Activated T-cell treated with anti-CD3 and anti-CD28 coated beads, Interleukin-2, amount 50 U/mL, for 48 hours (primary cell): ENCODE measurements around the gene ARHGEF28.
A peak's percentile ranks its signal among the peaks of the same experiment; 100 is the strongest.

Source experiments
- DNase-seq, 2 experiments: peaks; one replicate each; pipeline ENCODE4 v3.0.0-alpha.2; 2020

ARHGEF28 gene

DNA sequence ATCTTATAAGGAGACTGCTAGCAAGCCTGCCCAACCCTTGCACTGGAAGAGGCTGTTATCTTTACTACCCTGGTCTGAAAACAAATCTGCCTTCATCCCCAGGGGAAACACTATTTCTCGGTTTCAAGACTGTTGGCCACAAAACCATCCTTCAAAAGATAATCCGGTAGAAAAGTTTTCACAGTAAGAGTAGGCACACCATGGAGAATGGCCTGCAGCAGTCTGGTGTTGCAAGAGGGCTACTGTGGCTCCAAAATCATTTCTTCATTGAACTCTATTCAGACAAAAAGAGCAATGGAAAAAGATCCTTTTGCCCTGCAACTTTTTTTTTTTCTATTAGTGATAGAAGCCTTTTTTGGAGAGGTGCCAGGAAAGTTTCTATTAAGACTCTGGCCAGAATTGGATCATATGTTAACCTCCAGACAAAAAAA, 163.9 kb downstream of the ARHGEF28 start:
- DNase-seq = no peak

DNA sequence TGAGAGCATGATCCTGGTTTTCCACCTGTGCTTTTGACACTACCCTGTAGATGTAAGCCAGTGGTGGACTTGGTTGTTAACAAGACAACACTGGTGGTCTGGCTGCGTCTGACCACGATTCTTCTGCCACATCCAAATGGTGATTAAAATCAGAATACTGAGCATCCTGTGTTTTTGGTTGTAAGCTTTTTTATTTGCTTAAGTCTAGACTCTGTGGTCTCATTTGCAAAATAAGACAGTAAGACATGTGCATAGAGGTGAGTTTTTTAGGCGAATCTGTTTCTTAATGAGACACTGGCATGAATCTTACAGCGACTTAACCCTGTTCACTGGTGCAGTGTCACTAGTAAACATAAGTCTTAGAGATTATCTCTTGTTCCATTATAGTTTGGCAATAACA, 165.4 kb downstream of the ARHGEF28 start:
- no peak for DNase-seq

DNA sequence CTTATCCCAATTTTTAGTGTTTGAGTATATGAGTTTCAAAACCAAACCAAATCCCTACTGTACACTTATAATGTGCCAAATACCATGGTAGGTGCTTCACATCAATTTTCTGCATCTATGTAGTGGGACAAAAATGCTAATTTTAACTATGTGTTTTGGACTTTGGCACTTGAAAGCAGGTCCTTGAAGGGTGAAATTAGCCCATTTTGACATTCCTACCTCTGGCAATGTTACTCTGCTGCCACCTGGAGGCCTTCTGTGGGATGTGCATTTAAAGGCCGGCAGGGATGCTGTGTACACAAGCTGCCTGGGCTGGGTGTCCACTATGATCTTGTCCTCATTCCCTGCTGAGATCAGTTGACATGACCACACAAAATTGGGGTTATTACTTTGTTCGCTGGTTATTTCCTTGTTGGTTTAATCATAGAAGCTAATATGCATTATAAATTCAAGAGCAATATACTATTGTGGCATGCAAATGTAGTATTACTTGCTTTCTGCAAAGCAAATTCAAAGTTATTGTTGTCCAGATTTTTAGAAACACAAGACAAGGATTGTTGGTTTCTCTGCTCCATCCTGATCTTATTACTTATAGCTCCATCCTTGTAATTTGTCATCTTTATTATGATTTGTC, 166.8 kb downstream of the ARHGEF28 start:
- DNase-seq = peak; percentile 78

DNA sequence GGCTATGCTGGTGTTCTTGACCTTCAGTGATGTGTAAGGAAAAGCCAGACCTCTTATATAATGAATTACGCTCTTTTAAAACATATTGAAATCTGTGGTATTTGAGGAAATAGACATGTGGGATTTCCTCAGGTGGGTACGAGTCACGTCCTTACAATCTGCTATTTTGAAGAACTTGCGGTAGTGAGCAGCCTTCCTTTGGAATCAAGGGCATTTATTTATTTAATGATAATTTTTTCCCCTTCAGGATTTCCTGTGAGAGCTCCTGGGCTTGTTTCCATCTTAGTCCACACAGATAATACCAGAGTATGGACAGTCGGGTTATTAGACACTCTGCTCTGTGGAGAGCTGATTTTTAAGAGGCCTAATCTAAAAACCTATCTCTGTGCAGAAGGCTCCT, 167.9 kb downstream of the ARHGEF28 start:
- DNase-seq = no peak

DNA sequence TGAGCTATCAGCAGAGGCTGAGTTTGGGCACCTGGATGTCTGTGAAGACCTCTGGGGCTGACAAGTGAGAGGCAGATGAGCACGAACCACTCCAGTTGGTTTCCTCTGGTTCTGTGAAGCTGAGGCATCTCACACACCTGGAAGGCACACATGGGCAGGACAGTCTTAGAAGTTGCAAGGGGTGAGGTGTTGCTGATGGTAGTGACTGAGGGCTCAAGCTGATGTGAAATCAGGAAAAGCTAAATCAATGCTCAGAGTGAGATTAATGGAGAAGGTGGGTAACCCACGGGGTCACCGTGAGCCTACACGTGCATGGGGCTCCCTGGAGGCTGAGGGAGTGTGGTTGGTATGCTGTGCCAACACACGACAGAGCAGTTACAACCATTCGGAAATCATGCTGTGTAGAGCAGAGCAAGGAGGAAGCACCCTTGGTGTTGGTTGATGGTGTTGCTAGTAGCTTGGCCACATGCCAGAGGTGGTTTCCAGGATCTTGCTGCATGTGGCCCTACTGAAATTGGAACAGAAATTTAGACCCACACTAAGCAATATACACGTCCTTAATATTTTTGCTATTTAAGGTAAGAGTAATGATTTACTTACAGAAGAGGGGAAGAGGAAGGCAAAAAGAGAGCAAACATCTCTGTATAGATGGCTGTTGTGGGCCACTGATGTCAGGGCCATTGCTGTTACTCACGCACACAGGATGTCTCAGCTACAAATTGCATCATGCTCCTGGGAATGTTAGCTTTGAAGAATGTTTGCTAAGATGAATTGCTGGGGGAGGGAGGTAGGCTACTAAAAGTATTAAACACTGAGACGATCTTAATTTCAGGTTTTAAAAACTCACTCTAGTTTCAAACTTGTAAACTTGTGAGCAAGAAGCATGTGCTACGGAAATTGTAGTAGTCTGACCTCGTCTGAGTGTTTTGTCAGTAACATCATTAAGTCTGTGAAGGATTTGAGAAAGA, 170.5 kb downstream of the ARHGEF28 start:
- DNase-seq = peak in 1 of 2 experiments; percentile 20

DNA sequence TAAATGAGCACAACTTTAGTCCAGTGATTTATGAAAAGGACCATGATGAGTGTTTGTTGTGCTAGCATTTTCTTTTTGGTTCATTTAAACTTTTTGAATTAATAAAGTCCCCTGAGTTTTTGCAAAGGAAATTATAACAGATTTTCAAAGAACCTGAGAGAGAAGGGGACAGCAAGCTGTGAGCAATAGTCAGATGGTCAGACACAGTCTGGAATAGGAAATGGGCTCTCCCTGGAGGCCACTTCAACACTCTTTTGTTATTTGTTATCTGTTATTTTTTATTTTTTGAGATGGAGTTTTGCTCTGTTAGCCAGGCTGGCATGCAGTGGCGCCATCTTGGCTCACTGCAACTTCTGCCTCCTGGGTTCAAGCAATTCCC, 171.1 kb downstream of the ARHGEF28 start:
- DNase-seq = no peak

DNA sequence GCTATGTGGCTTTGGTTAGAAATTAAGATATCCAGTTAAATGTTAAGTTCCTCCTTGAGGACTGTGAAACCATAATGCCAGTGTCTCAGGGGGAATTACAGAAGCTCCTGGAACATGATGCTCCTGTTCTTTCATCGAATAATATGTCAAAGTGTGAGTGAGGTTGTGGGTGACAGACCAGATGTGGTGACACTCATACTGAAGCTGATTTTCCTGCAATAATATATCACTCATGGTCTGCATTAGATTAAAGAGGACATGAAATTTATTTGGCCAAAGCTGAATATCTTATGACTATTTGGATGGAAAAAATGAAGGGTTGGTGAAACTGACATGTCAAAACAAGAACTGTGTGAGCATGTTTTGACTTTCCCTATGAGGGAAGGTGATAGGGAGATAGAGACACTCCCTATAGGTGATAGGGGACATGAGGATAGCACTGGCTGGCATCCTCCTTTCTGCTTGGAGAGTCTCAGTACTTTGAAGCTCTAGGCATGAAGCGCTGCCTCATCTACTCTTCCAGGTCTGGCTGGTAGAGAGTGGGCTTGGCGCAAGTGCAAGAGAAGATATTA, 173.5 kb downstream of the ARHGEF28 start:
- DNase-seq = no peak

DNA sequence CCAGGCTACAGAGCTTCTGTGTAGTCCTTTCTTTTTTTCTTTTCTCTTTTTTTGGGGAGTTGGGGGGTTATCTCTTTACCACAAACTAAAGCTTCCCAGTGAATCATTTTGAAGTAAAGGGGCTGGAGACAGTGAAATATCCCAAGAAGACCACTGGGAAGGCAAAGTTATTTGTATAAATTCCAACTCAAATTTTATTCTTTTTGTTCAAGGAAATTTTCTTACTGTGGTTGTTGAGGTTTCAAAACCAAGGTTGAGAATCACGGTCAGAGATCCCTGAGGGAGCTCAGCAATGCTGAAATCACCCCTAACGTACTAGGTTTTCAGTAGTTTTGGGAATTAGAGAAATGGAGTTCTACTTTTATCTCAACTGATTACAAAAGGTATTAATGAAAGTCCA, 175.7 kb downstream of the ARHGEF28 start:
- DNase-seq = no peak

DNA sequence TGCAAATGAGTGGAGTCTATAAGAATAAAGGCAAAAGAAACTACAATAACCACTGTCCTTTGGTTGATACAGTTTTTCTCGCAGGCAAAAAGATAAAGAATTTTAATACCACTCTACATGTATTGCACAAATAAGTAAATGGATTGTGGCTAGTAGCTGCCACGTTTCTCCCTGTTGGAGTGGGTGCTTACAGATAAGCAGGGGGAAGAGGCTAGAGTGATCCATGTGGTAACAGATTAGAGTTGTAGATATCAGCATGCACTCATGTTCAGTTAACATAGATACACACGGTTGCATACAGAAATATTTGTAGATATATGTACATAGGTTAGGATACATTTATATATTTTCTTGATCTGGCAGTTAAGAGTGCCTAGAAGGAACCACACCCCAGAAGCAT, 179.5 kb downstream of the ARHGEF28 start:
- no peak for DNase-seq

DNA sequence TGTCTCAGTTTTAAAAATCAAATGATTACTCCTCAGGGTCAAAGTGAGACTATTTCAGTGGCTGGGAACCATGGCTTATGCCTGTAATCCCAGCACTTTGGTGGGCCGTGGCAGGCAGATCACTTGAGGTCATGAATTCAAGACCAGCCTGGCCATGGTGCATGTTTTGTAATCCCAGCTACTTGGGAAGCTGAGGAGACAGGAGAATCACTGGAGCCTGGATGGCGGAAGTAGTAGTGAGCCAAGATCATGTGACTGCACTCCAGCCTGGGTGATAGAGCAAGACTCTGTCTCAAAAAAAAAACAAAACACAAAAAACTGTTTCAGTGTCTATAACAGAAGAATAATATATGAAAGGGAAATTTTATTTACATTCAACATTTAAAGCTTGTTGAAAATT, 182.9 kb downstream of the ARHGEF28 start:
- no peak for DNase-seq

DNA sequence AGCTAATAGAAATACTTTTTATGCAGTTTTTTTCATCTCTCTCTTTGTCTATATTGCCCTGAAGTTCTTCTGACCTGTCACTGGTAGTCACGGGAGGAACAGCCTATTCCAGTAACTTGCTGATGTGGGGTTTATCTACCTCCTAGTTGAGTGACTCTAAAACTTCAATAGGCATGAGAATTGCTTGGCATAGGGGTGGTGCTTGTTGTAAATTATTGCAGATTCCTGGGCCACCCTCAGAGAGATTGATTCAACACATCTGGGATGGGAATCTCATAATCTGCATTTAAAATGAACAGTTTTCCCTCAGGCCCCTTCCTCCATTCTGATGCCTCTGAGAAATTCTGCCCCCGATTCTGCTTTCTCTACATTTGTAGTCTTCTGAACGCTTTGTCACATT, 184.4 kb downstream of the ARHGEF28 start:
- DNase-seq = no peak

DNA sequence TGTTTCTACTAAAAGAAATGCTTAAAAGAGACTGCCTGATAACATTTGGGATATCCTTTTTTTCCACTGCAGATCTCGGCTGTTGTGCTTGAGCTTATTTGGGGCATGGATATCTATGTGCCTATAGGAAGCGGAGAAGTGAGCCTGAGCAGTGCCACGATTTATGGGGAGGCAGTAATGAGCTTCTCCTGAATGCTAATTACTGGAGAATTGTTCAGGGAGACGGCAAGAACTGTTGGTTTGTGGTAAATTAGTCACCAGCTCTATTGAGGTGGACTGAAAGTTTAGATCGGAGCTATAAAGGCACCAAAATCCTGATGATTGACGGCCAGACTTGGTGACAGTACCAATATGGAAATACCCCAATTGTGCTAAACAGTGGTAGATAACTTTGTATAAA, 186.5 kb downstream of the ARHGEF28 start:
- no peak for DNase-seq

DNA sequence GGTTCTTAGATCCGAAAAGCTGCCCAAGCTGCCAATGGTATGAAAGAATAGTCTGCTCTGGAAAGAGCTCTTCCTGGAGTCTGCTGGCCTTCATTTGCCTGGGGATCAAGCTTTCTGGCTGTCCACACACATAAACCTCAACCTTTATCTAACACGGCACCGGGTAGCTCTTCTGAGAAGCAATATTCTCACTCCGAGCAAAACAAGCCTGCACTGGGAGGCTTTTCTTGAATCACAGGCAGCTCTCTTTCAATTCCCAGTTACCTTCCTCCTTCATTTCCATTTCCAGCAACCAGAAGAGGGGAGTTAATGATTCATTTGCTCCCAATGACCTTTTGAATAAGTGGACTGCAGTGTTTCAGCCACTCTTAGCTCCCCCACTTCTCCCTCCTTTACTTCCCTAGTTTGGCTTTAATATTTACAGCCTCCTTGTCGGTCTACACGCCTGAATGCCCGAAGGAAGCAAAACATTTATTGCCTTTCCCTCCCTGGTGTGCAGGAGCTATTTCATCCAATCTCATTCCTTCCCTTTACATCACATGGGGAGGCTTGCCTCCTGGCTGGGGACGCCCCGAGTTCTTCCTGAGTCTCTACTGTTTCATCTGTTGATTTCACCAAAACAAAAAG, 187.1 kb downstream of the ARHGEF28 start:
- DNase-seq = no peak

DNA sequence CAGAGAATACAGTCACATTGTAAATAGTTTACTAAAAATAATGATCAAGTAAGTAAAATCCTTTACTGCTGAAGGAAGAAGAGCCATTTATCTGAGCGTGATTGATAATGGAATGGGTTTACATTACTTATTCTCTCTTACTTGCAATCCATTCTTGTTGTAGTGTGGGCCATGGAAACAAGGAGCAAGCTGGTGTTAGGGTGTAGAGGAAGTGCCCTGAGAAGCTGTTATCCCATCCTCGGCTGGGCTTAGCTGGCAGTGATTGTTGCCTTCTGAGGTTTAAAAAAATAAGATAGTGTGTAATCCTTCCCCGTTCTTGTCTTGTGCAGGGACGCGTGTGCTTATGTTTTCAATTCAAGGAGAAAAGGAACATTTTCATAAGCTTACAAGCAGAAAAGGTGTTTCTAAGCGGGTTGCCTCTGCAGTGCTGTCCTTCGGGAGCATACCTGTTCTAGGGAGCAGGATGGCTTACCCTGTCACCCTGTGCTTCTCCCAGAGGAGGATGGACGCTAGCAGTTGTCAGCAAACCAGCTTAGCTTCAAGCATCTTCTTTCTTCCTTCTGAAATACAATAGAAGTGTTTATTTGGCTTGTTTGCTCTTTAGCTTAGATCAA, 188.3 kb downstream of the ARHGEF28 start:
- no peak for DNase-seq

DNA sequence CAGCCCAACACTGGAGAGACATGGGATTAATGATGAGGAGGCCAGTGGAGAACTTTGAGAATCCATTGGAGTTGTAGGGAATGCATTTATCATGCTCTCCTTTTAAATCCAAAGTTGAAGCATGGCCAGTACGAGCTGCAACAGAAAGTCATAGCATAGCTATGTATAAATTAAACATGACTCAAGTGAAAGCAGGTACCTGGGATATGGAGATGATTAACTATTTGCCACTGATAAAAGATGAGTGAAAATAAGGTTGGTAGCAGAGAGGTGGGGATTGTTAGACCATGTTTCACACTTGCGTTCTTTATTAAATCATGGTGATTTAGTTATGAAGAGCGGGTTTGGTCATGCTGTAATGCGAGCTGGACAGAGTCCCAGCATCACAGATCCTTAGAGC, 189.6 kb downstream of the ARHGEF28 start:
- DNase-seq = no peak

DNA sequence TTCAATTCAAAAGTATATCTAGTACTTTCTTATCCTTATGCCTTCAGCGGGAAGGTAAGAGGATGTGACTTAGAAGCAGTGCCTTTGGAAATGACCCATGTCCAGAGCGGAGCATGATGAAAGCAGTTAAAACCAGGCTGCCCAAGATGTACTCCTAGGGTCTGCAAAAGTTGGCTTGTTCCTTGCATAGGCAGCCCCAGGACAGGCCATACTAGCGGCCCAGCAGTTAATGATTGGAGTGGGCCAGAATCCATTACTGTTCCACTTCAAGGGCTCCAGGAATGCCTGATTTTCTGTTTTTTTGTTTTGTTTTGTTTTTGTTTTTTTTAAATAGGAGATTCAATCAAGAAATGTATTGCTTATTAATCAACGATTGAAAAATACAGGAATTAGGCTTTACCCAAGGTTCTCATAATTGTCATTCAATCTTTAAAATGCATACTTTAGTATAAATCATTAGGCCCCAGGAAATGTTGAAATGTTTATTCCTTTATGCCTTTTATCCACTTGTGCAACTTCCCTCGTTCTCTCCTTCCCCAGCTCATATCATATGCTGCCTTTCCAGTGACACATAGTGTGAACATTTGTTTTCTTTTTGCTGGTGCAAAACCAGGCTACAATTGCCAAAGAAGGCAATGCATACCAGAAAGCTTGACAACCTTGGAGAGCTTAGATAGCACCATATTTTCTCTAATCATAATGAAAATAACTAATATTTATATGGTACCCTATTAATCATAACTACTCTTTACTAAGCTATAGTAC, 190.8 kb downstream of the ARHGEF28 start:
- no peak for DNase-seq

DNA sequence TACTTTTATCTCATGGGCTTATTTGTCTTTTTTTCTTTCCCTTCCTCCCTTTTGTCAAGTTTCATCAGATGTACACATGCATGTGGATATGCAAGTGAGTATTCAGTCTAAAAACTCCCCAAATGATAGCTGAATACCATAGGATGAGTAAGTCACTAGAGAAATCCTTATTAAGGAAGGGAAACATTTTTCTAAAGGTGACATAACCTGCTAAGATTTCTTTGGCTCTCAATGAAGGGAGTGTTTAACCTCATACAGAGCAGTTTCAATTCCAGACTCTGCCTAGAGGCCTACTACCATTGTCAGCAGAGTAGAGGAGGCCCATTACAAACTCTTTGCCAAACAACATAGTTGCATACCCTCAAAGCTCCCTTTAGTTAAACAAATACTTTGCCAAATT, 192.4 kb downstream of the ARHGEF28 start:
- DNase-seq = no peak

DNA sequence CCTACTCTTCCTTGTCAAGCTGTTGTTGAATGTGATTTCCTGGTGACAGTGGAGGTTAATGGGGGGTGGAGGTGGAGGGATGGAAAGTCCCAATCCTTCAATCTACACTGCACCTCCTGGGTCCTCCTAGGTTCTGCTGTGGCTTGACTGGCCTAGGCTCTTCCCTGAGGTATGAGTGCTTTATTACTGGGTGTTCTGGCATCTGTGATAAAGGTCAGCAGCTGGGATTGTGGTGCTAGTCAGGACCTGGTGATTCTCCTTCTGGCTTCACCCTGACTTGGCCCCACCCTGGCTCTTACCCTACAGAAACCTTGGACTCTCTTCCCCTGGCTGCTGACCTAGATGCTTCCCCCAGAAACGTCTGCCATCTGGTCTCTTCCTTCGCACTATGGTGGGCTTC, 194.3 kb downstream of the ARHGEF28 start:
- no peak for DNase-seq

DNA sequence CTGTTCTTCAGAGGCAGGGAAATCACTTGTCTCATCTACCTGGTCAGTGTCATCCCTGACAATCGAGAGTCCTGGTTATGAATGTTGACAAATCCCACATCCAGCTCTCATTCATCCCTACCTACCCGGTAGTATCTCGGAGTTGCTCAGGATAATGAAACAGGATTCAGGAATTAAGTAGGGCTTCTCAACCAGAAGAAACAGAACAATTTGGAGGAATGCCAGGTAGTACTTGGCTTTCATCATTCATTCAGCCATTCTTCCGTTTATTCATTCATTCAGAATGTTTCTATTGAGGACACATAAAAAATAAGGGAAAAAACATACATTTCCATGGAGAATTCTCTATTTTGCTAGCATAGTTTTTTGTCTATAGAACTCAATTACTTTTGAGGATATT, 195.0 kb downstream of the ARHGEF28 start:
- DNase-seq = no peak

DNA sequence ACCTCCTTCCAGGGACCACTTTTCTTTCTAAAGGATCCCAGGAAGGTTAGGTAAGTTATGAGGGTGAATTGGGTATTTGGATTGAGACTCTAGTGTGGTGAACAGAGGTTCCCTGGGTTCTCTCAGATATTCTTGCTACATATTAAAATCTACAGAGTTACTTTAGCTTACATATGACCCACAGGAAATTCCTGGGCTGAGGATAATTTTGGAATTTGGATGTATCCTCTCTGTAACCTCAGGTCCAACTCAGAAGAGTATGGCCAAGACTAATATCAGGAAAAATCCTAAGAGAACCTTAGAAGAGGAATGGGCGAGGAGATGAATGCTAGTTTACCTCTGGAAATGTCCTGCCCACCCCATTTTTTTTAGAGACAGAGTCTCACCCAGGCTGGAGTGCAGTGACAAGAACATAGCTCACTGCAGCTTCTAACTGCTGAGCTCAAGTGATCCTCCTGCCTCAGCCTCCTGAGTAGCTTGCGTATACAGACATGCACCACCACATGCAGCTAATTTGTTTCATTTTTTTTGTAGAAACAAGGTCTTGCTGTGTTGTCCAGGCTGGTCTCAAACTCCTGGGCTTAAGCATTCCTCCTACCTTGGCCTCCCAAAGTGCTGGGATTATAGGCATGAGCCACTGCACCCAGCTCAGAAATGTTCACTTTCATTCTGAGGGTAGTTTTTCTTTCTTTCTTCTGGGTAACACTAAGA, 196.4 kb downstream of the ARHGEF28 start:
- no peak for DNase-seq

DNA sequence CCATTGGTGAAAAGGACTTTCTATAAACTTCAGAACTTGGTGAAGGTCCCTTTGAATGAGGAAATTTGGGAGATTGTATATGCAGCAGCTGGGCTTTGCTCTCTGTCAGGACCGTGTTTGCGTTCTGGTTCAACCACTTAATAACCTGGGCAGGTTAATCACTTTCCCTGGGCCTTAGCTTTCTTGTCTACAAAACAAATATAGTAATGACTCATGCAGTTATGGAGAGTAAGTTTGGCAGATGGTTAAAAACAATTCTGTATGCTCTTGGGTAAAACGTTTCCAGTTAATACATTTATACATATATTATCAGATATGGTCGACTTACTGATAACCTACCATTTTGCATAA, 197.0 kb downstream of the ARHGEF28 start:
- no peak for DNase-seq

DNA sequence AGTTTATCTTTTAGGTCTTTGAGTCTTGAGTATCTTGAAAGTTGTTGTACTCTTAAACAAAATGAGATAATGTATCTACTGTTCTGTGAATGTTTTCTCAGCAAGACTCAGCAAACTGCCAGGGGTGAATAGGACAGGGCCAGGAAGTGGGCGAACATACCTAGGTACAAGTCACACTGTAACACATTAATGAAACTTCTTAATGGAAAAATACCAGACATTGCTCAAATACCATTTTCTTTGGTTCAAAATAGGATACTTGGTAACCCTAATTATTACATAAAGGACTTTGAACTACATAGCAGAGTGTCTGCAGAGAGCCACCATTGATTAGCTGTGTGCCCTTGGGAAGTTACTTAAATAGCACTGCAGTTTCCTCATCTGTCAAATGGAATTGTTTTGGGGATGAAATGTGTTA, 197.5 kb downstream of the ARHGEF28 start:
- DNase-seq = no peak
